OCI-LY7 (cell line): ENCODE data around the gene GLIS1.

Experiments
- CTCF ChIP-seq: fragments of 200-600 bp; sonication (generic); conservative IDR thresholded peaks from 2 replicates; pipeline ENCODE4 v1.5.1; 2014; ENCODE audit warnings: mild to moderate bottlenecking, antibody characterized with exemption, low read length, moderate library complexity, mixed read lengths
- EZH2phosphoT487 ChIP-seq: fragments of 200-600 bp; sonication (generic); IDR thresholded peaks from 2 replicates; pipeline ENCODE4 v1.6.1; 2018; ENCODE audit warnings: low read depth, borderline replicate concordance, mild to moderate bottlenecking, mixed run types, antibody characterized with exemption, low read length, moderate library complexity, mixed read lengths

DNA sequence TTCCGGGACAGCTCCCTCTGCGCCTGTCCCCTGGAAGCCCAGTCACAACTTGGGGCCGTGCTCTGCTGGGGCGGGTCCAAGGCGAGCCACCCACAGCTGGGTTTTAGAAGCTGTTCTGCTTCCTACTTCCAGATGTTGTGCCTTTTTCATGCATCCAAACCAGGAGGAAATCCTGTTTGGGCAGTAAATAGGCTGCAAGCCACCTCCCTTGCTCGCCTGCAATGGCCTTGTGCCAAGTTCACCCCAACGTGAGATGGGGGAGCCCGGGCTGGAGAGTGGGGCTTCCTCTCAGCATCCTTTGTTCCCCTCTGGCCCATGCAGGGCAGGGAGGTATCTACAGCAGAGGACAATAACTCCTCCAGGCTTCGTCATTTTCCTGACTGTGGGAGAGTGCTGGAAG is 206.6 kb downstream of the GLIS1 start:
- TF ChIP-seq CTCF (no peak), EZH2phosphoT487 (no peak)
